HT1080 (cell line): ENCODE data around the gene NPC1L1. TPM values are rescaled to one million over a fixed set of nuclear protein-coding genes. Genes with fewer than 3 reads are reported as not detected.

Experiments used
- DNase-seq: peaks from one replicate; pipeline ENCODE4 v3.0.0-alpha.2; 2015; ENCODE audit warnings: low read depth
- total RNA-seq: library from RNA; depleted of rRNA; stranded (reverse); fragments of >200 nt; shearing (Covaris generic); gene quantifications from 2 replicates; pipeline ENCODE4 v1.2.3, GENCODE V29; 2014

NPC1L1 gene
- total RNA-seq, 1 experiment from 2014 or later = not detected

DNA sequence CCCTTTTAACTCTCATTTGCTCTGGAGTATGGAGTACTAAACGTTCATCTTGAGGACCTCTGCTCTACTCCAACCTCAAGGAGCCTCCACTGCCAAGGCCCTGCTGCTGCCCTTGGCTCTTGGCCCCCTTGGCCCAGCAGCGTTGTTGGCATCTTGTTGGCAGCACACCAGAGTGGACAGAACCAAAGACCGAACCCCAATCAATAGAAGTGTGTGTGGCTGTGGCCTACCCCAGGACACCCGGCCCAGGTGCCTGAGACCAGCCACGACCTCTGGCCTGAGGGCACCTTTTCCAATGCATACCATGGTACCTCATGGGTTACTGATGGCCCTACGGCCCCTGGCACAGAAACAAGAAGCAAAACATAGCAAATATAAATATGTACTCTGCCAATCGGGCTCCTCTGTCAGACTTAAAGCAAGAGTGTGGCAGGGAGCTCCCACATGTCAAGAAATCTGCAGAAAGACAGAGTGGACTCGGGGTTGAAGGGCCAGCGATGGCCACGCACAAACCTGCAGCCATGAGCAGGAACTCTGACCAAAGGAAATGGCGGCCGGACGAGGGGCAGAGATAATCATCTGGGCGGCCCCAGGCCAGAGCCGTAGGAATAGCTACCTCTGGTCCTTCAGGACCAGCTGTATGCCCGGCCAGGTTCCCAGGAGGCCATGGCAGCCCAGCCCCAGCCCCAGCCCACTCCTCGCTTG is 2.9 kb downstream of the NPC1L1 start:
- no peak for DNase-seq

DNA sequence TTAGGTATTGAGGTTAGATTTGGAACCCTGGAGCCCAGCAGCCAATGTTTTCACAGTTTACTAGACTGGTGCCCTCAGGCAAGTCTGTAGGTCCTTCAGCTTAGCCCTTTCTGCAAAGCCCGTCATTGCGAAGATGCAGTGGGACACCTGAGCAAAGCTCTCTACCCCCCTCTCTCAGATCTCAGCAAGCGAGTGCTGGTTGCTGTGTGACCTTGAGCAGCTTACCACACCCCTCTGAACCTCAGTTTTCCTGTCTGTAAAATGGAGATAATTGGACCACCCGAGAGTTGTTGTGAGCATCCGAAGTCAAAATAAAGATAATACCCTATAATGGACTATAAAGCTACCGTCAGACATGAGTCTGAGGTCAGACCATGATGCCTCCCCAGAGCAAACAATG is 3.7 kb downstream of the NPC1L1 start:
- DNase-seq = no peak

DNA sequence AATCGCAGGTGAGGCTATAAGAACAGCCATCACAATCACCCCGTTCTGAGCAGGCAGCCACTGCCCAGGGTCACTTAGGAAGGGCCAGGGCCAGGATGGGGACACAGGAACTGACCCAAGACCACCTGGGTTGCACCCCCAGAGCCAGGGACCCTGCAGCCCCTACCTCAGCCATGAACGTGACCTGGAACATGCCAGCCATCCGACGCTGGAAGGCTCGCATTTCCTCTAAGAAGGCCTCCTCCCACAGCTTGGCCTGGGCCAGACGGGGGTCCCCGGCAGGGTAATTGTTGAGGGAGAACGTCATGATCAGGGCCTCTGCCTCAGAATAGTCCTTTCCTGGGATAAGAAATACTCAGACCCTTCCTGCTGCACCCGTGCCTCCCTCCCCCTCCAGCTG is 5.0 kb downstream of the NPC1L1 start:
- DNase-seq = no peak

DNA sequence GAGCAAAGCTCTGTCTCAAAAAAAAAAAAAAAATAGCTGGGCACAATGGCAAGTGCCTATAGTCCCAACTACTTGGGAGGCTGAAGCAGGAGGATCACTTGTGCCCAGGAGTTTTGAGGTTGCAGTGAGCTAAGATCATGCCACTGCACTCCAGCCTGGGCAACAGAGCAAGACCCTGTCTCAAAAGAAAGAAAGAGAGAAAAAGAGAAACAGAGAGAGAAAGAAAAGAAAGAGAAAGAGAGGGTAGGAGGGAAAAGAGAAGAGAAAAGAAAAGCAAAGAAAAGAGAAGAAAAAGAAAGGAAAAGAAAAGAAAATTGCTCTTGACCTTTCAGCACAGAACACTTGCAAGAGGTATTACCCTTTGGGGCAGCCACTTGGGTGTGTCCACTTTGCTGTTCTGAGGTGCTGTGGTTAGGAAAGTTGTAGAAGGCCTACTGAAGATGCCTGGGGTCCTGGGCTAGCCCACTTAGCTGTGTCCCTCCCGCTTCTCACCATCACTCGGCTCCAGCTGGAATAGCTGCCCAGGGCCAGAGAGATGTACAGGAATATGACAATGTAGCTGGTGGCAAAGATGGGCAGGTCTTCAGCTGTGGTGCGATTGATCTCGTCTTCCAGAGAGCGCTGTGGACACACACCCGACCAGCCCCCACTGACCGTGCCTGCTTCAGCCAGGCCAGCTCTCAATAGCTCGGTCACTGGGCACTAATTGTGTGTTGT is 5.6 kb downstream of the NPC1L1 start:
- no peak for DNase-seq

DNA sequence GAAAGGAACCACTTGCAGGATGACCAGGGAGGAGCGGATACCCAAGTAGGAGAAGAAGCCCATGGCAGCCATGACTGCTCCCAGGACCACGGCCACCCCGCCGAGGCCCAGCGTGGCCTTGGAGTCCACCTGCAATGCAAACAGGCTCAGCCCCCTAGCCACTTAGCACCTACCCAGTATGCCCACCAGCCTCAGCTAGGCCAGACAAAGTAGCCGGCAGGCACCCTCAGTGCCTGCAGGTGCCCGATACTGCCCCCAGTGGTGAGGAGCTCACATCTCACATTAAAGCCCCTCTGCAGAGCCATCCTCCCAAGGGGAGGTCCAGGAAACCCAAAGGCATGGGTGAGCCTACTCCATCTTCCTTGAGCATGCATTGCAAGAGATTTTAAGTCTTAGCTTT is 6.6 kb downstream of the NPC1L1 start:
- peak; percentile 33 for DNase-seq

DNA sequence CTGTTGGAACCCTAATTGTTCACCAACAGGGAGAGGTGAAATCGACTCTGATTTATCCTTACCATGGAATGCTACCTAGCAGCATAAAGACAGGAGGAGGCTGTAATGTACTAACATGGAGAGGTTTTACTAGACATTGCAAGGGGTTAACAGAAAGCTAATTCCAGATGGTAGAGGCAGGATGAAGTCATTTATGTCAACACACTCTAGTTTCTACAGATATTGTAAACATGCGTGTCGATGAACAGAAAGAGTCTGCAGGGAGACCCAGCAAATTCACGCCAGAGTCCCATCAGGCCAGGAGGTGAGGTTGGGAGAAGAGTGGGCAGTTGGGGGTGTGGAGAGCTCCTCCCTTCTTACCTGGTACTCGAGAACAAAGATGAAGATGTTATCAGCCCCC is 7.0 kb downstream of the NPC1L1 start:
- DNase-seq = no peak

DNA sequence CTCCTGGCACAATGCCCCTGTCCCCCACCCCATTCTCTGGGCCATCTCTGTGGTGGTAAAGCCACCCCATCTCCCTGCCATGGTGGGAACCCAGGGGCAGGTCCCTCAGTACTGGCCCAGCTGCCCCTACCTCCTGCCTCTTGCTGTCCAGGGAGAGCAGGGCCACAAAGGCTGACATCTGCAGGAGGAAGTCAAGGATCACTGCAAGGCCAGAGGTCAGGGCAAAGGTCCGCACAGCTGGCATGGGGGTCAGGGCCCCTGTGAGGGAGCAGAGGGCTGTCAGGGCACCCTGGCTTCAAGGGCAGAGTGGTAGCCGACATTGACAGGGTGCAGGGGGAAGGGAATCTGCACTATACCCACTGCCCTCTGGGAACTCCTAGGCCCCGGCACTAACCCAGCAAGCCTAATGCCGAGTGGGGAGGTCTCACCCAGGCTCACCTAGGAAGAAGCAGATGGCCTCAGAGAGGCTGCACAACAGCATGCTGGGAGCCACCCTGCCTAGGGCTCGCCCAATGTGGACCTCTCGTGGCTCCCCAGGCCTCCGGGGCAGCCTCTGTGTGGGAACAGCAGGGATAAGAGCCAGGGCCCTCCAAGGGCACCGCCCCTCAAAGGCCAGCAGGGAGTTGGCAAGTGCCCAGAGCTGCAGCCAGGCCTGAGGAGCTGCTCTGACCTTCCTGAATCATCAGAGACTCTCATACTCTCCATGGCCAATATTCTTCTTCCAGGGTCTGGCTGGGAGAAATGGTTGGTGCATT is 7.7 kb downstream of the NPC1L1 start:
- DNase-seq = no peak

DNA sequence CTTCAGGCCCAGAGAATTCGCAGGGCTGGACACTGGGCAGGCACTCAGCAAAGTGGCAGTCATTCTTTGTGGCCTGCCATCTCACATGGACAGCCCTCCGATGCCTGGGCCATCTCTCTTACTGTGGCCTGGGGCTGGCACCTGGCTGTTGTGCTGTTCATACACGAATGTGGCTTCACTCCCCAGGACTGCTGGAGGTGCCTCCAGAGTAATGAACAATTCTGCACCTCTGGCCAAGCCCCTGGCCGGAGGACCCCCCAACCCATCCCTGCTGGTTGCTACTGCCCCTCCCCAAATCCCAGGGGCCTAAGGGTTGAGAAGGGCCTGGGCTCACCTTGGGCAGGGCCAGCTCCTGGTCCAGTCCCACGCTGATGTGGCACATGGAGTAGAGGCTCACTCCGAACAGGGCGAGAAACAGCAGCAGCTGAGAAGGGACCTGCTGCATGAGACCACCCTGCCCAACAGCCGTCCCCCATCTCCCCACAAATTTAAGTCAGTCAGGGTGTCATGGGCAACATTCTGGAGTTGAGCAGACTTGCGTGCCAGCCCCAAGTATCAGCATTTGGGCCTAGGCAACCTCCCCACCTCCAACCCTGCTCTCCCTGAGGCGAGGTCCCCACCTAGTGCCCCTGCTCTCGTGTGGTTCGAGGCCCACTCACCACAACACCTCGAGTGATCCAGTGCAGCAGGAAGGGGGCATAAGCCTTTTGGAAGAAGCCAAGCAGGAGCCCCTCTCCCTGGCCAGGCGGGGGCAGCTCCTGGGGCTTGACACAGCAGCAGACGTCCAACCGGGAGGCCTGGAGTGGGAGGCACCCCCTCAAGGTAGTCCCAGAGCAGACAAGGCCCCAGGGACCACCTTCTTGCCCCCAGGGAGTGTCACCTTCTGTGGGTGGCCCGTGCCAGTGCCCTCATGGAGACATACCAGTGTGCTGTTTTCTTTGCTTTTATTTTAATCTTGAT is 9.4 kb downstream of the NPC1L1 start:
- no peak for DNase-seq

DNA sequence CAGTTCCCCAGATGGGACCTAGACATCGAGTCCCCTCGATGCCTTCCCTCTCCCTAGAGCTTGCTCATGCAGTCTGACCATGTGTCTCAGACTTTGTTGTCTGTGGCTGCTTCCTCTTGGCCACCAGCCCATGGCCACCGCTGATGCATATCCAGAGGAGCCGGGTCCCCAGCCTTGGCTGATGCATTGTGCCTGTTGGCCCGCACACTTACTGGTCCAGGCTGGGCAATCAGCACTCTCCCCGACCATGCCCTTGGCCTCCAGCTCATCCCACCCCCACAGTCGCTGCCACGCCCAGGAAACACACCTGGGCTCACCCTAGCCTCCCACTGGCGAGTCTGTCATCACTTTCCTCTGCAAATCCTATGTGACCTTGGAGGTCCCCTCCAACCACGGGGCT is 10.1 kb downstream of the NPC1L1 start:
- DNase-seq = no peak

DNA sequence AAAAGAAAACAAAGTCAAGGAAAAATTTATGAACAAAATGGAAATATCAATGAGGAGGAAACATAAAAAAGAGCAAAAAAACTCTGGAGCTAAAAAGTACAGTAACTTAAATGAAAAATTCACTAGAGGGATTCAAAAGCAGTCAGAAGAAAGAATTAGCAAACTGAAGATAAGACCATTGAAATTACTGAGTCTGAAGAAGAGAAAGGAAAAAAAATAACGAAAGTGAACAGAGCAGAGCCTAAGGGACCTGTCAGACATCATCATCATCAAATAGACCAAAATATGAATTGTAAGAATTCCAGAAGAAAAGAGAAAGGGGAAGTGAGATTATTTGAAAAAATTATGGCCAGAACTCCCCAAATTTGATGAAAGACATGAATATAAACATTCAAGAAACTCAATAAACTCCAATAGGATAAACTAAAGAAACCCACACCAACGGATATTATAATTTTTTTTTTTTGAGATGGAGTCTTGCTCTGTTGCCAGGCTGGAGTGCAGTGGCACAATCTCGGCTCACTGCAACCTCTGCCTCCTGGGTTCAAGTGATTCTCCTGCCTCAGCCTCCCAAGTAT is 16.2 kb downstream of the NPC1L1 start:
- no peak for DNase-seq

DNA sequence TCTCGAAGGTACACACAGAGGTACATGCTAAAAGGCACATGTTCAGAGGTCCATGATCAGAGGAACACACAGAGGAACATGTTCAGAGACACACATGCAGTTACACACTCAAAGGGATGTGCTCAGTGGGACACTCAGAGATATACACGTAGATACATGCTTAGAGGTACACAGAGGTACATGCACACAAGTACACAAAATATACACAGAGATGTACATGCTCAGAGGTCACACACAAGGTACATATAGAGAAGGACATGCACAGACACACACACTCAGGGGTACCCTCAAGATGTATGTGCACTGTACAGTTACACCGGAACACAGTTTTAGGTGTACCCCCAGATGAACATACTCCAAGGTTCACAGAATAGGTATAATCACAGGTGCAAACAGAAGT is 18.8 kb downstream of the NPC1L1 start:
- no peak for DNase-seq

DNA sequence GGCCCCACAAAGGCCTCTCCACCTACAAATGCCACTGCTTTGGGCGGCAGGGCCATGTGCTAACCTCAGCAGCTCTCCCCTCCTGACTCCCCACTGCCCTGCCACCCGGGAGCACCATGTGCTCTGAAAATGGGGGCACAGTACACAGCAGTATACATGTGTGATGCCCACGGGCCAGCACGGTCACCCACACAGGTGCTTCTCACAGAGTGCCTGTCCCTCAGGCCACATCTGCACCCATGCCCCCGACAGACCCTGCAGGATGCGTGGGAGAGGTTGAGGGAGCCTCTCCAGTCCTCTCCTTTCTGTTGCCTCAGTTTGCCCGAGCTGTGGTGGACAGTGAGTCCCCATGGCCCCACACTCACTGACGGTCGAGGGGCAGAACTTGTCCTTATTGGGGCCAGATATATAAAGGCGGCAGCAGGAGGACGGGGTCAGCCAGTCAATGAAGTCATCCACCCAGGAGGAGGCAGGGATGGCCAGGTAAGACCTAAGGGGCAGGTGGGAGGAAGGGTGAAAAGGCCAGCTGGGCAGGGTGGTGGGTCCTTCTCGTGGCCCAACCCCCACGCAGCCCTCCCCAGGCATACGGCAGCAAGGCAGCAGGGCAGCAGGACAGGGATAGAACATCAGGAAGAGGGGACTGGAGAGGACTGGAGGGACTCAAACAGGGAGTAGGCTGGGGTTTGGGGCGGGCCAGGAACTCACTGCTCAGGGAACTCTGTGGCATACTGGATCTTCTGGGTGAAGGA is 19.6 kb downstream of the NPC1L1 start:
- no peak for DNase-seq

DNA sequence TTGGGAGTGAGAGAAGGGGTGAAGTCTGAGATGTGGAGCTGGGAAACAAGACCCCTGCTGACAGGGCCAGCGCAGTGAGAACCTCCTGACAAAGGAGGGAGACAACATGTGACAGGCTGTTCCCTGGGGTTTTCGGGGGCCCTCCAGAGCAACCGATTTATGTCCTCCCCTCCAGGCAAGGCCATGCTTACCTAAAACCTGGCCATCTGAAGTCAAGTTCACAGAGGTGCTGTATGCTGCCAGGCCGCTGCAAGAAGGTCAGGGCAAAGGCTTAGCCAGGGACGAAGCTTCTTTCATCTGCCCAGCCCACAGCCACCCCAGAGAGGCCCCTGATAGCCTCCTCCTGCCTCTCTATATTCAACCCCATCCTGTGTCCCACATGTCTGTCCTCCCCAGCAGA is 20.6 kb downstream of the NPC1L1 start:
- DNase-seq = no peak

DNA sequence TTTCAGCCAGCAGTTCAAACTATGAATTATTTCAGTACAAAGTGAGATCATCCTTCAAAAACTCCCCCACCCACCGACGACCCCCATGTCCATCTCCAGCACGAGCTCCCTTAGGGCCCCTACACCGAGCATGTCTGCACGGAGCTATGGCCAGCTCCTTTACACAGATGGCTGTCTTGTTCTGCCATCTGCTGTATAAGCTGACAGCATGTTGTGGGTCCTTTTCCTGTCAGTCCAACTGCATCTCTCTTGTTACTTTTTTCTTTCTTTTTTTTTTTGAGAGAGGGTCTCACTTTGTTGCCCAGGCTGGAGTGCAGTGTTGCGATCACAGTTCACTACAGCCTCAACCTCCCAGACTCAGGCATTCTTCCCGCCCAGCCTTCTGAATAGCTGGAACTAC is 21.6 kb downstream of the NPC1L1 start:
- no peak for DNase-seq

DNA sequence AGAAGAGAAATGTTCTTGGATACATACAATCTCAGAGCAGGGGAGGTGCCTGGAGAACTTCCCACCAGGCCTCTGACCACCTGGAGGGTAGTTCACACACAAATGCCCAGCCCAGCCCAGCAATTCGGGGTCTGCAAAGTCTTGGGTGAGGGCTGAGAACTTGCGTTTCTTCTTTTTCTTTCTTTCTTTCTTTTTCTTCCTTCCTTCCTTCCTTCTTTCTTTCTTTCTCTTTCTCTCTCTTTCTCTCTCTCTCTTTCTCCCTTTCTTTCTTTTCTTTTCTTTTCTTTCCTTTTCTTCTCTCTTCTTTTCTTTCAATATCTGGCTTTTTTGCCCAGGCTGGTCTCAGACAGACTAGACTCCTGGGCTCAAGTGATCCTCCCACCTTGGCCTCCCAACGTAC is 22.4 kb downstream of the NPC1L1 start:
- DNase-seq = no peak

DNA sequence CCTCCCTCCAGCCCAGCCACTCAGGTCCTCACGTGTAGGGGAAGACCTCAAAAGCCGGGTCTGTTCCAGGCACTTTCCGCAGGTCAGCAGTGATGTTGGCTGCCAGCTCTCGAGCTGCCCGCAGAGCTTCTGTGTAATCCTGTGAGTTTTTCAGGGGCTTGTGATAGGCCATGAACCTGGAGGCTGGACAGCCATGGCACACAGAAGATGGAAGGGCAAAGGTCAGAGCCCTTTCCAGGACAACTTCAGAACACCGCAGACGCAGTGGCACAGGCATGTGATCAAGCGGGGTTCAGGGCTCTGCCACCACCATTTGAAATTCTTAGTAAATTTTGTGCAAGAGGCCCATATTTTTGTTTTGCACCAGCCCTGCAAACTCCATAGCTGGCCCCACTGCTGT is 24.0 kb downstream of the NPC1L1 start:
- DNase-seq = no peak

DNA sequence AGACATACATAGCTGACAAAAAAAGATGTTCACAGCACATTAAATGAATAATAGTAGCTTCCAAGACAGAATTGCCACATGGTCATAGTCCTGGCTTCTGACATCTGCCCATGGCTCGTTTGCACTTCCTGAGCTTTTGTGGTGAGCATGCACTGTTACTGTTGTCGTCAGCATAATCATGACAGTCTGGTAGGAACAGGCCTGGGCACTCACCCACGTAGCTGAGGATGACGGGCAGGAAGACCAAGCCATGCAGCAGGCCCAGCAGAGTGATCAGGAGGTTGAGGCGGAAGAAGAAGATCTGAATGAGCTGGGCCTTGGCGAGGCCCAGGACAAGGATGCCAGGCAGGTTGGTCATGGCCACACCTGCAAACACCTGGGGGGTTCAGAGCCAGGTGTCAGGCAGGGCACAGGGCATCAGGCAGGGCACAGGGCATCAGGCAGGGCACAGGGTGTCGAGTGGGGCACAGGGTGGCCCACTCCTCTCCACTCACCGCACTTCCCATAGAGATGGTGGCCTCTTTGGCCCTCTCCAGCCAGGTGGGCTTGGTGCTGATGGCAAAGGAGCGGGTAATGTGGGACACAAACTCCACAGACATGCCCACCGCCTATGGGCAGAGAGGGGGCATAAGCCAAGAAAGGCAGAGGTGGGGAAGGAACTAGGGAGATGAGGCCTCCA is 25.4 kb downstream of the NPC1L1 start:
- peak; percentile 17 for DNase-seq

DNA sequence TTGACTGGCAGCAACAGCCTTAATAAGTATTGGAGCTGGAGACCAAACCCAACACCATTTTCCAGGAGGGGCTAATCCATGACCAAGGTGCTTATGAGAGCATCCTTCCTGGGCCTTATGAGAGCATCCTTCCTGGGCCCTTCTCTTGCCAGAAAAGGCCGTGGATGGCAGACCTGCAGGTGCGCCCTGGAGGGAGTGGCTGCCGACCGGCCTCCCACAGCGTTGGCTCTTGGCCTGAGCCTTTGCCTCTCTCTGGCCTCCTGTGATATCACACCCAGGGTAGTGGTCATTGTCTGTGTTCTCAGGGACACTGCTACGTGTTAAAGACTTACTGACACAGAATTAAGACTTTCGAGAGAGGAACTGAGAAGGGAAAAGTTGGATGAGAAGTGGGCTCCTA is 28.4 kb downstream of the NPC1L1 start:
- DNase-seq = no peak

DNA sequence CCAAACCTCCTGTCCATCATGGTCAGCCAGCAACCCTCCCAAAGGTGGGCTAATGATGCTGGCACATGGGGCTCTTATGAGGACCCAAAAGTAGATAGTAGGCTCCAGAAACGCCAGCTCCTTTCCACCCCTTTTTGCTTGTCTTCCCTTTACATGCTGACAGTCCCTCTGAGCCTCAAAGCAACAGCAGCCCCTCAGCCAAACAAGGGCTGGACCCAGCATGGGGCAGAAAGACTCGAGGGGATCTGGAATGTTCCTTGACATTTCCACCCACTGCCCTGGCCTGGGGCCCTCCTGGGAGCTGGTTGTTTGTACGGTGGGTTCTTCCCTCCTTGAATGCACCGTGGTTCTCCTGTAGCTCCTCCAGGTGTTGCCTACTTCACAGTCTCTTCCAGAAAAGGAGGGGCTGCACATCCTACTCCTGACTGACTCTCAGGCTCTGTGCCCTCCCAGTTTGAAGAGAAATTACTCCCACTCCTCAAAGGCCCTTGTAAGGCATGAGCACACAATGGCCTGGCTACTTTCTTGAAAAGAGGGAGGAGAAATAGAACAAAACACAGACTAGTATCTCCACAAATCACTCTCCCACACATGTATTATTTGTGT is 29.2 kb downstream of the NPC1L1 start:
- no peak for DNase-seq
